Mesothelial cell of epicardium (in vitro differentiated cells): ENCODE data around the gene ZNF480. TPM values are rescaled to one million over a fixed set of nuclear protein-coding genes. Genes with fewer than 3 reads are reported as not detected.
"Not testable (repeated sequence)": the region's sequence is repeated elsewhere in the genome, so short reads cannot be mapped to it uniquely, and the experiment has no call there.

ENCODE experiments used
- DNase-seq, 2 experiments: peaks; one replicate each; pipeline ENCODE4 v3.0.0; 2021; ENCODE audit warnings: low spot score in 2 of 2; ENCODE audit not compliant: unreplicated experiment in 2 of 2
- H3K27ac Mint-ChIP-seq: 2 replicates; pipeline ENCODE4 v1.8.0; 2021; ENCODE audit warnings: mixed read lengths
- H3K27me3 Mint-ChIP-seq: 2 replicates; pipeline ENCODE4 v1.8.0; 2021; ENCODE audit warnings: low read depth, mixed read lengths
- H3K36me3 Mint-ChIP-seq: 2 replicates; pipeline ENCODE4 v1.8.0; 2021; ENCODE audit warnings: mixed read lengths
- H3K4me1 Mint-ChIP-seq: 2 replicates; pipeline ENCODE4 v1.8.0; 2021; ENCODE audit warnings: mixed read lengths
- H3K4me3 Mint-ChIP-seq: 2 replicates; pipeline ENCODE4 v1.8.0; 2021; ENCODE audit warnings: mild to moderate bottlenecking, moderate library complexity, mixed read lengths
- H3K9me3 Mint-ChIP-seq: 2 replicates; pipeline ENCODE4 v1.8.0; 2021; ENCODE audit warnings: mixed read lengths
- CTCF ChIP-seq: fragments of 200-600 bp; sonication (generic); IDR thresholded peaks from one replicate; pipeline ENCODE4 v1.5.0; 2021; ENCODE audit warnings: antibody characterized with exemption; ENCODE audit not compliant: unreplicated experiment
- total RNA-seq: library from RNA; stranded (reverse); gene quantifications from 3 replicates; pipeline ENCODE4 v1.2.1, GENCODE V29; 2021

Gene ZNF480
- total RNA-seq, 1 donor from 2014 or later, result 18.0 TPM

GRCh38 chr19:52286256-52286655, 10.7 kb upstream of the ZNF480 start:
- no peak for TF ChIP-seq CTCF
- Mint-ChIP-seq H3K4me3 (no peak overlapping the region), H3K27me3 (no peaks in the 10 kb centered on the region), H3K27ac (no peak overlapping the region), H3K4me1 (peaks cover 9% of the 10 kb centered on the region), H3K36me3 (peaks cover 66% of the 10 kb centered on the region), H3K9me3 (peaks cover 15% of the 10 kb centered on the region)
- DNase-seq, result no peak

- H3K36me3 Mint-ChIP-seq, result peaks cover 46% of the 10 kb centered on the region
- no peaks in the 10 kb centered on the region for H3K27me3 Mint-ChIP-seq
Observed at GRCh38 chr19:52291781-52292180, 5.2 kb upstream of the ZNF480 start.

GRCh38 chr19:52292946-52293345, 4.0 kb upstream of the ZNF480 start:
- peaks cover 41% of the 10 kb centered on the region for H3K36me3 Mint-ChIP-seq
- H3K4me1 Mint-ChIP-seq, result peaks cover 14% of the 10 kb centered on the region
- not testable (repeated sequence) for DNase-seq, H3K27me3 Mint-ChIP-seq, H3K4me3 Mint-ChIP-seq, H3K27ac Mint-ChIP-seq, H3K9me3 Mint-ChIP-seq

More at GRCh38 chr19:52291781-52292180, 5.2 kb upstream of the ZNF480 start:
- no peak for DNase-seq
- H3K9me3 Mint-ChIP-seq, result peaks cover 15% of the 10 kb centered on the region
- H3K4me1 Mint-ChIP-seq, result peaks cover 10% of the 10 kb centered on the region
- TF ChIP-seq CTCF, result no peak
- H3K4me3 Mint-ChIP-seq, result no peak overlapping the region
- H3K27ac Mint-ChIP-seq, result no peak overlapping the region

- H3K4me1 Mint-ChIP-seq, result peaks cover 13% of the 10 kb centered on the region
- no peak for DNase-seq
- peaks cover 48% of the 10 kb centered on the region for H3K36me3 Mint-ChIP-seq
- peak overlapping the region; percentile 80 for H3K4me3 Mint-ChIP-seq
- TF ChIP-seq CTCF, result no peak
- H3K27me3 Mint-ChIP-seq, result no peaks in the 10 kb centered on the region
- H3K27ac Mint-ChIP-seq, result peak overlapping the region; percentile 79
- peaks cover 18% of the 10 kb centered on the region for H3K9me3 Mint-ChIP-seq
Observed at GRCh38 chr19:52296400-52296772, 583 bp upstream of the ZNF480 start.

- Mint-ChIP-seq H3K36me3 (peaks cover 55% of the 10 kb centered on the region), H3K9me3 (peaks cover 30% of the 10 kb centered on the region), H3K4me1 (peaks cover 13% of the 10 kb centered on the region), H3K27me3 (no peaks in the 10 kb centered on the region), H3K4me3 (peak overlapping the region; percentile 84), H3K27ac (peak overlapping the region; percentile 88)
- DNase-seq, result no peak
- no peak for TF ChIP-seq CTCF
Observed at GRCh38 chr19:52297601-52298364, 814 bp downstream of the ZNF480 start.

GRCh38 chr19:52307275-52307674, 10.3 kb downstream of the ZNF480 start:
- no peak overlapping the region for H3K4me3 Mint-ChIP-seq
- no peaks in the 10 kb centered on the region for H3K4me1 Mint-ChIP-seq
- no peaks in the 10 kb centered on the region for H3K27me3 Mint-ChIP-seq
- H3K9me3 Mint-ChIP-seq, result peaks cover 70% of the 10 kb centered on the region
- H3K36me3 Mint-ChIP-seq, result peaks cover 87% of the 10 kb centered on the region
- H3K27ac Mint-ChIP-seq, result no peak overlapping the region
- no peak for DNase-seq
- no peak for TF ChIP-seq CTCF
